ENCODE results near the gene SNX4.

The SNX4 gene

DNA sequence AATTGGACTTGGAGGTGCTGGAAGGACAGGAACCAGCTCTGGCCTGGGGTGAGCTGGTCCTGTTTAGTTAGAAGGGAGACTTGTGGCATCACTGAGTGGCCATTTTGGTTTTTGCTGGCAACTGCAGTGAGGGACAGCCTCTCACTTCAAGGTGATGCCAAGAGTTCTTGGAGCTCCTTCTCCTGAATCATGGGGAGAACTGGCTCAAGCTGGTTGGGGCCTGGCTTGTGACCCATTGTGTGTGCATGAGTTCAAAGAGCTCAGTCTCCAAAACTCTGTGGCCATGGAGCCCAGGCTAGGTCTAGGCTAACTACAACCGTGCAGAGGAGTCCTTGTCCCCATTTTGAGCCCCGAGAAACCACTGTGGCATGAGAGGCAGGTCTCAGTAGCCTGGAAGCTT lies 84.8 kb downstream of the SNX4 start:
- H3K27ac ChIP-seq: no peak overlapping the region
- TF ChIP-seq, protein P1, sequence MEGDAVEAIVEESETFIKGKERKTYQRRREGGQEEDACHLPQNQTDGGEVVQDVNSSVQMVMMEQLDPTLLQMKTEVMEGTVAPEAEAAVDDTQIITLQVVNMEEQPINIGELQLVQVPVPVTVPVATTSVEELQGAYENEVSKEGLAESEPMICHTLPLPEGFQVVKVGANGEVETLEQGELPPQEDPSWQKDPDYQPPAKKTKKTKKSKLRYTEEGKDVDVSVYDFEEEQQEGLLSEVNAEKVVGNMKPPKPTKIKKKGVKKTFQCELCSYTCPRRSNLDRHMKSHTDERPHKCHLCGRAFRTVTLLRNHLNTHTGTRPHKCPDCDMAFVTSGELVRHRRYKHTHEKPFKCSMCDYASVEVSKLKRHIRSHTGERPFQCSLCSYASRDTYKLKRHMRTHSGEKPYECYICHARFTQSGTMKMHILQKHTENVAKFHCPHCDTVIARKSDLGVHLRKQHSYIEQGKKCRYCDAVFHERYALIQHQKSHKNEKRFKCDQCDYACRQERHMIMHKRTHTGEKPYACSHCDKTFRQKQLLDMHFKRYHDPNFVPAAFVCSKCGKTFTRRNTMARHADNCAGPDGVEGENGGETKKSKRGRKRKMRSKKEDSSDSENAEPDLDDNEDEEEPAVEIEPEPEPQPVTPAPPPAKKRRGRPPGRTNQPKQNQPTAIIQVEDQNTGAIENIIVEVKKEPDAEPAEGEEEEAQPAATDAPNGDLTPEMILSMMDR (conservative IDR thresholded peaks at IDR 0.05): no peak

DNA sequence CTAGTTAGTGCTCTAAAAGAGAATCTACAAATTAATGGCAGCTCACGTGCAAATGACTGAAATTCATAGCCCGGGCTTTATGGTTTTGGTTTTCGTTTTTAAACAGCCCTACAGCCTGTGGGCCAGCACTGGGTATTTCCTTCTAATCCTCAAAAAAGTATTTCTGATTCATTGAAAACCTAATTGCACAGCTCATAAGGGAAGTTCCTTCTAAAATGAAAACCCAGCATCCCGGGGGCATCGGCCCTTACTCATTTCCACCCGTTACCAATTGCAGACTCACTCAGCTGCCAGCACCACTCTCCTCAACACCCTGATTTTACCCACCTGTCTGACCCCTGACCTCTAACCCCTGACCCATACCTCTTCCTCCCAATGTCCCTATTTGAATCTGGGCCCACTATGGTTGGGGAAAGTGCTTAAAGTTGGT lies 85.4 kb downstream of the SNX4 start:
- no peak overlapping the region for H3K27ac ChIP-seq
- TF ChIP-seq, protein P1 (conservative IDR thresholded peaks at IDR 0.05): no peak

DNA sequence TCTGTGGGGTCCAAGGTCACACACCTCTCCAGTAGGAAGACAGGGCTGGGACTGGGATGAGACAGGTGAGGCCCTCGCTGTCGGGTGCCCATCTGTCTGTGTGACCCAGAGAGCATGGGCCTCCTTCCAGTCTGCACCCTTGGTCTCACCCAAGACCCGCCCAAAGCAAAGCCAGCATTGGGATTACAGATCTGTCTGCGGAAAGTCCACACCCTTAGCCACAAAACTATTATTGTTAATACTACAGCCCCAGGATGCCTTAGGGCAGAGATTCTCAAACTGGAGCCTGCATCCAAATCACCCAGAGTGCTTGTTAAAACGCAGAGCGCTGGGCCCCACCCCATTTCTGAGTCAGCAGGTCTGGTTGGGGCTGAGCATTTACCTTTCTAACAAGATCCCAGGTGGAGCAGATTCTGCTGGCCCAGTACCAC lies 86.4 kb downstream of the SNX4 start:
- H3K27ac ChIP-seq: no peak overlapping the region
- TF ChIP-seq, protein P1 (conservative IDR thresholded peaks at IDR 0.05): no peak

- TF ChIP-seq, protein P1 (conservative IDR thresholded peaks at IDR 0.05): no peak
- no peak overlapping the region for H3K27ac ChIP-seq
Observed at GRCh38 chr3:125433091-125433534, 86.9 kb downstream of the SNX4 start.

- TF ChIP-seq, protein P1 (conservative IDR thresholded peaks at IDR 0.05): no peak
- H3K27ac ChIP-seq: no peak overlapping the region
Observed at GRCh38 chr3:125431912-125432790, 87.9 kb downstream of the SNX4 start.

- H3K27ac ChIP-seq: no peak overlapping the region
- TF ChIP-seq, protein P1 (conservative IDR thresholded peaks at IDR 0.05): no peak
Observed at GRCh38 chr3:125431391-125431790, 88.6 kb downstream of the SNX4 start.

GRCh38 chr3:125428216-125428830 lies 91.7 kb downstream of the SNX4 start:
- TF ChIP-seq, protein P1 (conservative IDR thresholded peaks at IDR 0.05): no peak
- H3K27ac ChIP-seq: no peak overlapping the region

All from VCaP (cell line).